ENCODE data around the gene PCDHGC5. TPM values are rescaled to one million over a fixed set of nuclear protein-coding genes. Genes with fewer than 3 reads are reported as not detected.

PCDHGC5 gene
- total and polyA plus RNA-seq, 9 of the 15 experiments (the other 6 are each of a cell fraction or from before 2014, with no cell fraction given): not detected

- TF ChIP-seq CHD7 (IDR thresholded peaks at IDR 0.05; ENCODE audit: low read depth, low read length) (no peak), ZNF347 (CRISPR knock-in tag; IDR thresholded peaks at IDR 0.05; ENCODE audit: low read depth) (no peak)
These were observed 35.1 kb downstream of the PCDHGC5 start (continued) for GRCh38 chr5:141523991-141524390.

All from K562 (cell line).